ENCODE measurements around the gene ARPC5.
"Not testable (repeated sequence)": the region's sequence is repeated elsewhere in the genome, so short reads cannot be mapped to it uniquely, and the experiment has no call there.

The ARPC5 gene

GRCh38 chr1:183620311-183620710 is 15.3 kb downstream of the ARPC5 start:
- TF ChIP-seq CTCF (IDR thresholded peaks at IDR 0.05; ENCODE audit: borderline replicate concordance, extremely low read depth, low read length, poor library complexity, severe bottlenecking) (no peak), EZH2 (IDR thresholded peaks at IDR 0.05; ENCODE audit: borderline replicate concordance, low read depth, low read length, severe bottlenecking) (no peak)
- no peak overlapping the region for H3K9ac ChIP-seq (ENCODE audit: low read depth, low read length)
- no peaks in the 10 kb centered on the region for H3K27me3 ChIP-seq (ENCODE audit: insufficient read depth, low read length, poor library complexity)
- H2AFZ ChIP-seq (ENCODE audit: low read depth, low read length), result no peak overlapping the region
- peaks cover 16% of the 10 kb centered on the region for H3K36me3 ChIP-seq (ENCODE audit: insufficient read depth, low read length)
- H3K4me3 ChIP-seq (ENCODE audit: low read depth in 1 of 2, low read length in 2 of 2), result no peak overlapping the region
- H3K4me1 ChIP-seq (ENCODE audit: insufficient read depth, low read length), result no peaks in the 10 kb centered on the region
- no peak overlapping the region for H3K27ac ChIP-seq (ENCODE audit: low read length)
- no peaks in the 10 kb centered on the region for H3K9me3 ChIP-seq (ENCODE audit: insufficient read depth, low read length, severe bottlenecking)
- no peaks in the 10 kb centered on the region for H3K79me2 ChIP-seq (ENCODE audit: insufficient read depth, low read length)
- no peak overlapping the region for H3K4me2 ChIP-seq (ENCODE audit: insufficient read depth, low read length)
- DNase-seq (no peak), ATAC-seq (ENCODE audit: insufficient read depth, low read depth) (no peak)
- no peaks in the 10 kb centered on the region for H4K20me1 ChIP-seq (ENCODE audit: insufficient read depth, low read length)

GRCh38 chr1:183619781-183620180 is 15.8 kb downstream of the ARPC5 start:
- Histone ChIP-seq H2AFZ (ENCODE audit: low read depth, low read length) (no peak overlapping the region), H3K4me3 (ENCODE audit: low read depth in 1 of 2, low read length in 2 of 2) (no peak overlapping the region), H3K4me1 (ENCODE audit: insufficient read depth, low read length) (no peaks in the 10 kb centered on the region), H3K36me3 (ENCODE audit: insufficient read depth, low read length) (peaks cover 11% of the 10 kb centered on the region), H3K79me2 (ENCODE audit: insufficient read depth, low read length) (no peaks in the 10 kb centered on the region), H3K4me2 (ENCODE audit: insufficient read depth, low read length) (no peak overlapping the region), H3K27ac (ENCODE audit: low read length) (no peak overlapping the region), H4K20me1 (ENCODE audit: insufficient read depth, low read length) (no peaks in the 10 kb centered on the region), H3K9me3 (ENCODE audit: insufficient read depth, low read length, severe bottlenecking) (no peaks in the 10 kb centered on the region), H3K9ac (ENCODE audit: low read depth, low read length) (no peak overlapping the region), H3K27me3 (ENCODE audit: insufficient read depth, low read length, poor library complexity) (no peaks in the 10 kb centered on the region)
- ATAC-seq (ENCODE audit: insufficient read depth, low read depth) (no peak), DNase-seq (no peak)
- TF ChIP-seq CTCF (IDR thresholded peaks at IDR 0.05; ENCODE audit: borderline replicate concordance, extremely low read depth, low read length, poor library complexity, severe bottlenecking) (no peak), EZH2 (IDR thresholded peaks at IDR 0.05; ENCODE audit: borderline replicate concordance, low read depth, low read length, severe bottlenecking) (no peak)

- H3K36me3 ChIP-seq (ENCODE audit: insufficient read depth, low read length); H3K79me2 ChIP-seq (ENCODE audit: insufficient read depth, low read length); DNase-seq; H3K4me1 ChIP-seq (ENCODE audit: insufficient read depth, low read length); H3K4me3 ChIP-seq (ENCODE audit: low read depth in 1 of 2, low read length in 2 of 2); H3K4me2 ChIP-seq (ENCODE audit: insufficient read depth, low read length); H3K27ac ChIP-seq (ENCODE audit: low read length); H3K9me3 ChIP-seq (ENCODE audit: insufficient read depth, low read length, severe bottlenecking); H3K9ac ChIP-seq (ENCODE audit: low read depth, low read length); H4K20me1 ChIP-seq (ENCODE audit: insufficient read depth, low read length); H3K27me3 ChIP-seq (ENCODE audit: insufficient read depth, low read length, poor library complexity); ATAC-seq (ENCODE audit: insufficient read depth, low read depth); H2AFZ ChIP-seq (ENCODE audit: low read depth, low read length): not testable (repeated sequence)
Observed at GRCh38 chr1:183618202-183618601, 17.4 kb downstream of the ARPC5 start.

GRCh38 chr1:183612975-183613374 is 22.6 kb downstream of the ARPC5 start:
- not testable (repeated sequence) for H3K9ac ChIP-seq (ENCODE audit: low read depth, low read length); H3K79me2 ChIP-seq (ENCODE audit: insufficient read depth, low read length); DNase-seq; H3K36me3 ChIP-seq (ENCODE audit: insufficient read depth, low read length); ATAC-seq (ENCODE audit: insufficient read depth, low read depth); H3K27me3 ChIP-seq (ENCODE audit: insufficient read depth, low read length, poor library complexity); H3K27ac ChIP-seq (ENCODE audit: low read length); H3K4me3 ChIP-seq (ENCODE audit: low read depth in 1 of 2, low read length in 2 of 2); H3K4me2 ChIP-seq (ENCODE audit: insufficient read depth, low read length); H4K20me1 ChIP-seq (ENCODE audit: insufficient read depth, low read length); H3K9me3 ChIP-seq (ENCODE audit: insufficient read depth, low read length, severe bottlenecking); H3K4me1 ChIP-seq (ENCODE audit: insufficient read depth, low read length); H2AFZ ChIP-seq (ENCODE audit: low read depth, low read length)

Data from DND-41 (cell line).